Uterine smooth muscle cell (primary cell): ENCODE measurements around the gene SERPIND1. TPM values are rescaled to one million over a fixed set of nuclear protein-coding genes. Genes with fewer than 3 reads are reported as not detected.

Experiments used
- total RNA-seq: library from RNA; depleted of rRNA; stranded (reverse); fragments of >200 nt; gene quantifications from 2 replicates; pipeline ENCODE4 v1.2.3, GENCODE V29; 2014

SERPIND1 gene
- total RNA-seq, result not detected in 2 replicates

GRCh38 chr22:20773793-20774212 lies at the start of gene SERPIND1:
Gene SERPIND1 (plus strand): TSS chr22:20774113. CDS start chr22:20779313, 5,200 bp downstream.

Other genes starting within 250 kb of the SERPIND1 start
- gene PI4KA, start 84.7 kb downstream of the SERPIND1 start, total RNA-seq, result 37.5 and 42.0 TPM in 2 replicates
- 7.9 and 8.4 TPM in 2 replicates for gene SNAP29, start 84.9 kb downstream of the SERPIND1 start, total RNA-seq
- gene CRKL, start 143.3 kb downstream of the SERPIND1 start, total RNA-seq, result 50.4 and 61.5 TPM in 2 replicates
- gene AIFM3, start 193.1 kb downstream of the SERPIND1 start, total RNA-seq, result 0.33 and 0.50 TPM in 2 replicates
- 53.1 and 54.4 TPM in 2 replicates for gene LZTR1, start 208.2 kb downstream of the SERPIND1 start, total RNA-seq
- 23.5 and 28.1 TPM in 2 replicates for gene THAP7, start 228.0 kb downstream of the SERPIND1 start, total RNA-seq
- gene P2RX6, start 241.1 kb downstream of the SERPIND1 start, total RNA-seq, result 0.44 and 2.5 TPM in 2 replicates